ENCODE results near the gene ZC3H8. TPM values are rescaled to one million over a fixed set of nuclear protein-coding genes. Genes with fewer than 3 reads are reported as not detected.

The ZC3H8 gene
- total RNA-seq, 1 experiment from 2014 or later = 4.0 TPM

- DNase-seq (ENCODE audit: low spot score) = no peak
Observed at GRCh38 chr2:112195167-112195766, 59.6 kb downstream of the ZC3H8 start.

DNA sequence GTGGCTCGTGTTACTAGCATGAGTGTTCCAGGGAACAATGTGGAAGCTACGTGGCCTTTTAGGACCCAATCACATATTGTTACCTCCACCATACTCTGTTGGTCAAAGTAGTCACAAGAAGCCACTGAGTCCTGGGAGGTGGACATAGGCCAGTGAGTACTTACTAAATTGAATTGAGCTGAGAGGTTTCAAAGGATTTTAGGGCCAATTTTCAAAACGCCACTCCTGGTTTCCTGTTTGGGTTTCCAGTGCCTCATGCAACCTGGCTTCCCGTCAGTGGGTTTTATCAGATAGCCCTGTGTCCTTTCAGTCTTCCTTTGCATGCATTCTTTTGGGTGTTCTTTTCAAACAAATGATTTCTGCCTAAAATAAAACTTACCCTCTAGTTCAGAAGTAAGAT is 60.4 kb downstream of the ZC3H8 start:
- DNase-seq (ENCODE audit: low spot score) = no peak

- DNase-seq (ENCODE audit: low spot score) = no peak
Observed at GRCh38 chr2:112194028-112194427, 60.8 kb downstream of the ZC3H8 start.

DNA sequence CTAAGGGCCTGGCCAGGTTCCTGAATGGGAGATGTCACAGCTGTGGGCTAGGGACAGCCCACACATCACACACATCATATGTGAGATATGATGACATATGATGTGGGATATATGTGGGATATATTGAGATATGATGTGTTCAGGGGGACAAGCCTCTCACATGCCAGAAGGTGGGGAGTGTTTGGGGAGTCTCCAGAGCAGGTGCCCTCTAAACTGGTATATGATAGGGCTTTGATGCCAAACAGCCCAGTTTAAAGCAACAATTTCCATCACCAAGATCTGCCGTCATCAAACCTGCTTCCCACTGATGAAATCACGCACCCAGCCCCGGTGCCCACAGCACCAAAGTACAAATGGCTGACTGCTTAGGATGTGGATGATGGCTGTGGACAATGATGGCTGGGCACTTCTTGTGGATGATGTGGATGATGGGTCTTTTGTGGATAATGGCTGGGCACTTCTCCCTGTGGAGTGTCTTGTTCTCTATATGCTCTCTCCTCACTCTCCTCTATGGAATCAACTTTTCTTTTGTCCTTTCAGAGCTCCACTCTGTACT is 65.8 kb downstream of the ZC3H8 start:
- DNase-seq (ENCODE audit: low spot score) = no peak

DNA sequence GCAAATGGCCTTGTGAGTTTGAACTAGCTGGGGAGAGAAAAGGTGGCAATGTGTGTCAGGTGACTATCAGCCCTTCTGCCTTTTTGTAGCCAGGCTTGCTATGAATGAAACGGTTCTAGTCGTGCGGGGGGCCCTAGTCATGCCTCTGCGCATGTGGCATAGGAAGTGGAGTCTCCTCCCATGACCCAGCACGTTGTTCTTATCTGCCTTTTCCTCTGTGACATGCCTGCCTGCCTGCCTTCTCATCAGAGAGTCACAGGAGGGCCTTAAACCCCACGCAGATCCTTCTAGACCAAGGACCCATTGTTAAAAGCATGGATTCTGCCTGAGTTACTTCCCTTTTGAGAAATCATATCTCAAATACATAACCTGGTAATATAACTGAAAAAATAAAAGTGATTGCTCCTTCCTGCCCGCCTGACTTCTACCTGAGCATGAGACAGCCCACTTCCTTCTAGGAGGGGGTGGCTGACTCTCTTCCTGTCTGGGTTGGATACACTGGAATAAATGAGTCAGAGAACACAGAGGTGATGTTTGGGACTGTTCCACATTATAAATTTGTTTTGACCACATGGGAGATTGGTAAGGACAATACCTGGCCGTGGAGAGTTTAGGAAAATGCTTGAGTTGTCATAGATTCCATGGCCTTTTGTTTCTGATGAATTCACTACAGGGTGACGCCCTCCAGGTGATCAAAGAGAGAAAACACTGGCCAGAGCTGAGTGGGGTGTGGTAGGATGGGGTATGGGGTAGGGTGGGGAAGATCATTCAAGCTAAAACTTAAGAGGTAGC is 66.8 kb downstream of the ZC3H8 start:
- DNase-seq (ENCODE audit: low spot score) = no peak

DNA sequence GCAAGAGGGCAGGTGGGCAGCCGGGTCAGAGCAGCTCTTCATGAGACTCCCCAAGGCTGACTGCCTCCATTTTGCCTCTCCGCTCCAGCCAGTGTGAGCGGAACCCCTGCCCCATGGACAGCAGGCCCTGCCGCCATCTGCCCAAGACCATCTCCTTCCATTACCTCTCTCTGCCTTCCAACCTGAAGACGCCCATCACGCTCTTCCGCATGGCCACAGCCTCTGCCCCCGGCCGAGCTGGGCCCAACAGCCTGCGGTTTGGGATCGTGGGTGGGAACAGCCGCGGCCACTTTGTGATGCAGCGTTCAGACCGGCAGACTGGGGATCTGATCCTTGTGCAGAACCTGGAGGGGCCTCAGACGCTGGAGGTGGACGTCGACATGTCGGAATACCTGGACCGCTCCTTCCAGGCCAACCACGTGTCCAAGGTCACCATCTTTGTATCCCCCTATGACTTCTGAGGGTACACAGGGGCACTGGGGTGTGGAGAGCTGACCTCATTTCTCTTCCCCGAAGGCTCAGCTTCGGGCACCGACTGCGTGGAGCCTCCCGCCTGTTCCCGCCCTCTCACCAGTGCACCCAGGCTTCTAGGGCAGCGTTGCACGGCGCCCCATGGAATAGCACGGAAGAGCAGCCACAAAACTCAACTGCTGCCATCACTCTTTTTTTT is 67.7 kb downstream of the ZC3H8 start:
- no peak for DNase-seq (ENCODE audit: low spot score)

DNA sequence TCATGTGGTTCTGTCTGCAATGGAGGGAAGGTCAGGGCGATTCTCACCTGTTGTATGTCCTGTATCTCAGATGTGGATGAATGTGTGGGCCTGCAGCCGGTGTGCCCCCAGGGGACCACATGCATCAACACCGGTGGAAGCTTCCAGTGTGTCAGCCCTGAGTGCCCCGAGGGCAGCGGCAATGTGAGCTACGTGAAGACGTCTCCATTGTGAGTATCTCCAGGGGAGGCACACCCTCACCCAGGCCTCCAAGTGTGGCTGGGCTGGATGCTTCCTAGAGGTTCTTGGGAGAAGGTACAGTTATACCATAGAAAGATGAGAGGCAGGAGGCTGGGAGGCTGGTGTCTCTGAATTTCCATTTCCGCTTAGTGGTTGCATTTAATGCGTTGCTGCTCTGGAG is 69.7 kb downstream of the ZC3H8 start:
- no peak for DNase-seq (ENCODE audit: low spot score)

DNA sequence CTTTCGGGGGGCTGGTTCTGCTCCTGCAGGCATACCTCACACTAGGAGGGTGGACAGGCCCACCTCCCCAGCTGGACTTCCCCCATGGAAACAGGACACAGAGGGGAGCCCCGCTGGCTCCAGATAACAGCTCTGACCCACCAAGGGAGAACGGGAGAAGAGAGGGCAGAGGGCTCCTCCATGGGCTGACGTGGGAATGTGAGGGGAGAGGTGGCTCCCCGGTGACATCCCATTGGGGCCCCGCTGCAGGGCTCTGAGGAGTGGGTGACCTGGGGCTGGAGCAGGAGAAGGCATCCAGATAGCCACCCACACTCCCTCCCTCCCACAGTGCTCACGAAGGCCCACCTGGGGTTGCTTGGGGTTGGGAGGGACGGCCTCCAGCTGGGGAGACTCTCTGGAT is 70.7 kb downstream of the ZC3H8 start:
- no peak for DNase-seq (ENCODE audit: low spot score)

GRCh38 chr2:112183327-112184025 is 71.4 kb downstream of the ZC3H8 start:
- DNase-seq (ENCODE audit: low spot score) = no peak

- no peak for DNase-seq (ENCODE audit: low spot score)
Observed at GRCh38 chr2:112182581-112183034, 72.2 kb downstream of the ZC3H8 start.

DNA sequence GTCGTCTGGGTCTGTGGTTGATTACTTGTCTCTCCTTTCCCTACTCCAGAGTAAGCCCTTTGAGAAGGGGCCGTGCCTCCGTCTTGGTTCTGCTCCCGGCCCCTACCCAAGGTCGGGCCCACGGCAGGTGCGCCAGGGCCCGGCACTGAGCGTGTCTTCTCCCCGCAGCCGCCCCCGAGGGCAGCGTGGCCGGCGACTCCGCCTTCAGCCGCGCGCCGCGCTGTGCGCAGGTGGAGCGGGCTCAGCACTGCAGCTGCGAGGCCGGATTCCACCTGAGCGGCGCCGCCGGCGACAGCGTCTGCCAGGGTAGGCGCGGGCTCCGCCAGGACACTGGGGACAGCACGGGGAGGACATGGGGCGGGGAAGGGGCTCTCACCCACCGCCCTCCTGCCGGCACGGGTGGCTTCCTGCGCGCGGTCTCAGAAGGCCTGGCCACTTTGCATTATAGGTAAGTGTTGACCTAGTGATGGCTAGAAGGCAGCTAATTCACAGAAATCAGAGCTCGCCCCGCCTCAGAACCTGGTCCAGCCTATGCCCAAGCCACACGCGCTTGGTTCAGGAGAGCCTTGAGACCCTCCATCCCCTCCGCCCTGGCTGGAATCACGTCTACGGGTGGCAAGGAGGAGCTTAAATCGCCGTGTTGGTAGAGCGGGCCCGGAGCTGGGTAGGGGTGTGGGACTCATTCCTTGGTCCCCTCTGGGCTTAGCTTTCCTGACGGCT is 73.1 kb downstream of the ZC3H8 start:
- DNase-seq (ENCODE audit: low spot score) = no peak

- DNase-seq (ENCODE audit: low spot score) = no peak
Observed at GRCh38 chr2:112175958-112176573, 78.8 kb downstream of the ZC3H8 start.

- no peak for DNase-seq (ENCODE audit: low spot score)
Observed at GRCh38 chr2:112175333-112175732, 79.5 kb downstream of the ZC3H8 start.

GRCh38 chr2:112174383-112174782 is 80.5 kb downstream of the ZC3H8 start:
- DNase-seq (ENCODE audit: low spot score) = no peak

DNA sequence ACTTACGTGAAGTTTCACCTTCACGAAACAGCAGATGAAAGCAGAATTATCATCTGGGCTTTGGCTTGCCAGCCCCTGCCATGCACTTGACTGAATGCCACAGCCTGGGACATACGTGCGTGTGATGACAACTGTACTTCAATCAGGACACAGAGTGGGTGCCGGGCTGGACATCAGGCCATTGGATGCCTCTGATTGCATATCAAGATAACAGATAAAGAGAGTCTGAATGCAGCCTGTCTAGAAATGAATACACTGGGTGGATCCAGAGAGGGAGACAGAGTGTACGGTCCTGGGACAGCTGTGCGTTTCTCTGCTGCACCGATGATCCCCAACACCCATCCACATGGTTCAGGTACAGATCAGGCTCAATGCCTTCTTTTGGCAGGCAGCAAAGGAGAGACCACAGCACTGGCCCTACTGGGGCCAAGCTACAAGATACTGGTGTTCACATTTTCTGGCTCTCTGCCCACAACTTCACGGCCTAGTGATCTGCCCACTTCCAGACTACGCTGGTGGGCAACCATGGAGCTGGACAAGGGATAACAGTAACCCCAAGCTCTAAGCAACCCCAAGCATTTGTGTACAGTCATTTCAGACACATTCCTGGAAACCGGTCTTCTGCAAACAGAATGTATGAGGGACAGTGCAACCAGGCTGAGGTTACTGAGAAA is 81.1 kb downstream of the ZC3H8 start:
- DNase-seq (ENCODE audit: low spot score) = no peak

GRCh38 chr2:112170495-112170894 is 84.3 kb downstream of the ZC3H8 start:
- DNase-seq (ENCODE audit: low spot score) = no peak

- no peak for DNase-seq (ENCODE audit: low spot score)
Observed at GRCh38 chr2:112168422-112169124, 86.3 kb downstream of the ZC3H8 start.

- no peak for DNase-seq (ENCODE audit: low spot score)
Observed at GRCh38 chr2:112166806-112167499, 87.9 kb downstream of the ZC3H8 start.

- DNase-seq (ENCODE audit: low spot score) = no peak
Observed at GRCh38 chr2:112165296-112165695, 89.5 kb downstream of the ZC3H8 start.
